Fibroblast of skin of scalp (primary cell): ENCODE measurements around the gene NR2F1-AS1.
A peak's percentile ranks its signal among the peaks of the same experiment; 100 is the strongest.
"Not testable (repeated sequence)": the region's sequence is repeated elsewhere in the genome, so short reads cannot be mapped to it uniquely, and the experiment has no call there.

Source experiments
- DNase-seq: peaks from one replicate; pipeline ENCODE4 v3.0.0-alpha.2; 2013

Gene NR2F1-AS1

DNA sequence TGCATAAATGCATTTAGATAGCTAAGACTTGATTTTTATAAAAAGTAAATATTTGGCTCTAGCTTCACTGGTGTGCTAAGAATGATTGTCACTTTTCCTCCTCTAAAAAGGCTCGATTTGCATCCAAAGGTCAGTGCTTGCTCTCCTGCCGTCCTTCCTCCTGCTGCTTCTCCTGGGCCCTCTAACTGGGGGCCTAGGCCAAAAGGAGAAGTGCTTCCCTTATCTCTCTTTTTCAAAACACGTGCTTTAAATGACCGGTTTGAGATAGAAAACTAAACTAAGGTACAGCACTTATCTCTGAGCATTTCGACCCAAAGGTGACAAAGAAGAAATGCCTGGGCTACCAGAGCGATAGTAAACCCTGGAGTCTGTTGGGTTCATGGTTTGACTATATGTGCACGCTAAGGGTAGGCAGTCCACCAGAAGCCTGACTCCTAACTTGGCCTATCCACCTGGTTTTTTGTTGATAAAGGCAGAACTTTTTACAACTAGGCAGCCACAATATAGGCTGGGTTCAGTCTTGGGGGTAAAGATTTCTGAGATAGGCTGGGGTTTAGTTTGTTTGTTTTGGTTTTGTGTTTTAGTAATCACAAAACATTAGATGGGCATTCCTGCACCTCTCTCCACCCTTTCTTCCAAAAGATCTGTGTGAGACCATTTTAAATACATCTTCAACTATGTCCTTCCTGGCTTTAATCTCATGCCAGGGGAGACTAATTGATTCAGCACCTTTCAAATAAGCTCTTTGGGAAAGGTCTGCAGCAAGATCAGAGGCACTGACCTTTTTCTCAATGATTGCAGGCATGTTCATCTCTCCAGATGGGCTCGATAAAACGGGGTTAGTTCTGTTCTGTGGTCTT, 3.8 kb downstream of the NR2F1-AS1 start:
- no peak for DNase-seq

- DNase-seq = no peak
These were observed 5.3 kb downstream of the NR2F1-AS1 start for GRCh38 chr5:93575461-93576414.

DNA sequence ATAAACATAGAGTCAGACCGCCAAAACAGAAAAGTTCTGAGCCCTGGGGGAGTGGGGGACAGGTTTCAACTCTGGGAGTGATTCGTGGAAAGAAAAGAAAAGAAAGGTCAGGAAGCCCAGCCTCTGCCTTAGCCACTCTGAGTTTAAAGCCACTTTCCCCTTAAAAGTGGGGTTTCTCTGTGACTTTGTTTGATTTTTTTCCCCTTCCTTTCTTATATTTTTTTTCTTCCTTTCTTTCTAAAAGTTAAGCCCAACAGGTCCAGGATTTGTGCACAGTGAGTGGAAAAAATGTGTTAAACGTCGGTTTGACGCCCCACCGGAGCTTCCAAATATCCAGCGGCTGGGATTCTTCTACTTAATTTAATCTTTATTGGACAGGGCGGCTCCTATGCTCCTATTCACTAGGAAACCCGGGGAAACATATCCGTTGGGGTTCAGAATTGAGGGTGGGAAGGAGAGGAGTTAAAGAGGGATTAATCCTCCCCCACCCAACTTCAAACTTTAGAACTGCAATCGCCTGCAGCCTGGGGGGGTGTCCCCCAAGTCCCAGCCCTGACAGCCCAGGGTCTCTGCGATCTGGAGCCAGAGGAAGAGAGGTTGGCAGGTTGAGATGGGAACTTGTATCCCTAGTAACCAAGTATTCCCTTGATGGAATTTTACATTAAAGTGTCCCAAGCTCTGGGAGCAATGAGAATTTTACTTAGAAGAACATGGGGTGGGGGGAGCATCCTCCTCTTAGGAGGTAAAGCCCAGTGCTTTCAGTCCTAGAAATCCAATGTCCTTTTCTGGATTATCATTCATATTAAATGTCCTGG, 6.3 kb downstream of the NR2F1-AS1 start:
- DNase-seq = no peak

- no peak for DNase-seq
These were observed 7.4 kb downstream of the NR2F1-AS1 start for GRCh38 chr5:93573354-93574351.

DNA sequence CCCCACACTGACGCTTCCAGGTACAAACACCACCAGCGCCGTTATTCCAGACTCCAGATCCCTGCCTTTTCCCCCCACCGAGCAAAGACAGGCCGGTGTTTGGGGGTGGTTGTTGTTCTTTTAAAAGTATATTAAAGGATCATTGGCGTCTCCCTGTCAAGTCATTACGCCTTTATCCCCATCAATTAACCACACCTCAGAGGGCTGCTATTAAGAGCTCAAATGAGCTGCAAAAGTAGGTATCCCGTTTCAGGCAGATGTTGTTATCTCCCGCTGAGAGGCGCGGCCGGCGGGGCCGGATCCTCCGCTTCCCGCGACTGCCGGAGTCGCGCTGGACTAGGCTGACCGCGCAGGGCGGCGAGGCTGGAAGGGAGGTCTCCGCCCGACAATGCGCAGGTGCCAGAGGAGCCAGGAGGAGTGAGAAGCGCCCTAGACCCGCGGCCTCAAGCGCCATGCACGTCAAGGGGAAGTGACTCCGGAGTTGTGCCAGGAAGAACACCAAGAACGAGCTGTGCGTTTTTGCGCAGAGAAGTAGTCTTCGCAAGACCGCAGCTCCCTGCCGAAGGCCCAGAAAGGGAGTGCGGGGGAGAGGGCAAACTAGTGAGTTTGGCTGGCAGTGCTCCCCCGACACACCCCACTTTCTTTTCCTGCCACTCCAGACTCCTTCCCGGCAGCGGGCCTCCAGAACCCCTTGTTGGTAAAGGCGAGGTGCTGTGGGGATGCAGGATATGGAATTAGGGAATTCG, 8.2 kb downstream of the NR2F1-AS1 start:
- peak; percentile 27 for DNase-seq

DNA sequence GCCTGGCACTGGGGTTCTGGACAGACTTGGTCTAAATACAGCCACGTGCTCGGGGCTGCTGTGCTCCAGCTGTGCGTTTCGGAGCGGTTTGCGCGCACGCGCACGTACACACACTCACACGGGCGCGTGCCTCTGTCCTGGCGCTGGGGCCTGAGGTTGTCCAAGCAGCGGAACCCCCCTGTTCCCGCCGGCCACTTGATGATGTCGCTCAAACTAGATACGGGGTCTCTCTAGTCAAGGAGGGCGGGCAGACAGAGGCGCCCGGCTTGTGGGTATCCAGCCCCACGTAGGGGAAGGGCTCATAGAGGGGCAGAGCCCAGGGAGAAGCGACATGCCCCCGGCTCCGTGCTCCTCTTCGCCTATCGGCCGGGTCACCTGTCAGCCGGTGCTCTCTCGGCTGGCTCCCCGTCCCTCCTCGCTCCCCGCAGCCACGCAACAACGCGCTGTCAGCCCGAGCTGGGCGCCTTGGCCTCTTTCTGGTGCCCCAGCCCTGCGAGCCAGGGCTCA, 8.9 kb downstream of the NR2F1-AS1 start:
- no peak for DNase-seq

DNA sequence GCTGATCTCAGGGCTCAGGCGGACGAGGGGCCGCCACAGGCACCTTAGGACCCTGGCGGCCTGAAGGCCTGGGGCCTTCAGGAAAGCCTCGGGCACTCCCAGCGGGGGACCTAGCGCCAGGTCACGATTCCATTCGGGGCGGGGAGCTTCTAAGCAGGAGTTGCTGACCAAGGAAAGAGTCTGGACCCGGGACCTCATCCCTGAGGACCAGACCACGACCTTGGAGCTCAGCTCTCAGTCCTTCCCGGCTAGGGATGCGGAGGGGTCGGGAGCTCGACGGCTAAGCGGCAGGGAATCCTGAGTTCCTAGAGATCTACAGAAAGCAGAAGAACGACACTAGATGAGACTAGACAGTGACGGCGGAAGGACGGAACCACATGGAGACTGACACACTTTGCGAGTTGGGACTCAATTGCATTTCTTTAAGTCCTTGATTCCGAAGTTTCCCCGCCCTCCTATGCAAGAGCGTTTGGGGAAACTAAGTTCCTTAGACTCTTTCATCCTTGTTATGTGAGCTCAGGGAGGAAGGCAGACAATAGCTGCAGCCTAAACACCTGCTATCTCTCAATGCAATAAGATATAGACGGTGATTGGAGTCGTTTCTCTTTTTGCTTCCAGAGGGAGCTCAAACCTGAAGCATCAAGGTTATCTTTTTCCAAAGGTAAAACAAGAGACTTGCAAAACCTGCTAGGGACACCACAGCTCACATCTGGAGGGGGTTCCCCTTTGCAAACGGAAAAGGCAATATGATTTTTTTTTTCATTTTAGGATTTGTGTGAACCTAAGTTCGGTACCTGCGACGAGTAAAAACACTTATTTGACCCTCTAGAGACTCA, 9.7 kb downstream of the NR2F1-AS1 start:
- no peak for DNase-seq

DNA sequence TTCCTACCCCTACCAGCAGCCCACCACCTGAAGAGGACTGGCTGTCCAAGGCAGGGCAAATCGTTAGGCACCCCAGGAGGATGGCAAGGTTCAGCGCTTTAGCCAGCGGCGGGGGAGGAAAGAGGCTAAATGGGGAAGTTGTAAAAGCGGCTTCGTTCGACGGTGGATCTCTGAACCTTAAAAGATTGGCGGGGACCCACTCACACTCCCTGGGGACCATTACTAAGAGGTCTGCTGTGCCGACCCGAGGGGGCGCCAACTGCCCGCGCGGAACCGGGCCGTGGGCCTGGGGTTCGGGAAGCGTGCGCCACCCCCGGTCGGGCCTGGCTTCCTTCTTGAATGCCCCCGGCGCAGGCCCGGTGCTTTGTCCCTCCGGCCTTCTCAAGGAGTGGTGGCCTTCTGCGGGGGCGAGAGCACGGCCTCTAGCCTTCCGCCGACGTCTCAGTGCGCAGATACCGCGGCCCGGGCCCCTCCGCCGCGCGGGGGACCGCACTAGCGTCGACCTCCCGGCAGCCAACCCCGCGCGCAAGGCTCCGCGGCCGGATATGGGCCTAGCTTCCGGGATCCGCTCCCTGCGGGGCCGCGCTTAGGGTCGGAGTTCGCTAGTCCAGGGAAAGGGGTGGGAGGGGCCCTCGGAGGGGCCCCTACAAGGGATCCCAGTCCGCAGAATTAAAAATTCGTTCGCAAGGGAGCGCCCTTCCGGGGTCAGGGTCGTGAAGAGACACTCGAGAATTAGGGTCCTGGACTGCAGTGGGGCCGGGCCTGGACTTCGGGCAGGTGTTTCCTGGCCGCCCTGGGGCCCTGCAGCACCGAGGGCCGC, 10.5 kb downstream of the NR2F1-AS1 start:
- DNase-seq = no peak

DNA sequence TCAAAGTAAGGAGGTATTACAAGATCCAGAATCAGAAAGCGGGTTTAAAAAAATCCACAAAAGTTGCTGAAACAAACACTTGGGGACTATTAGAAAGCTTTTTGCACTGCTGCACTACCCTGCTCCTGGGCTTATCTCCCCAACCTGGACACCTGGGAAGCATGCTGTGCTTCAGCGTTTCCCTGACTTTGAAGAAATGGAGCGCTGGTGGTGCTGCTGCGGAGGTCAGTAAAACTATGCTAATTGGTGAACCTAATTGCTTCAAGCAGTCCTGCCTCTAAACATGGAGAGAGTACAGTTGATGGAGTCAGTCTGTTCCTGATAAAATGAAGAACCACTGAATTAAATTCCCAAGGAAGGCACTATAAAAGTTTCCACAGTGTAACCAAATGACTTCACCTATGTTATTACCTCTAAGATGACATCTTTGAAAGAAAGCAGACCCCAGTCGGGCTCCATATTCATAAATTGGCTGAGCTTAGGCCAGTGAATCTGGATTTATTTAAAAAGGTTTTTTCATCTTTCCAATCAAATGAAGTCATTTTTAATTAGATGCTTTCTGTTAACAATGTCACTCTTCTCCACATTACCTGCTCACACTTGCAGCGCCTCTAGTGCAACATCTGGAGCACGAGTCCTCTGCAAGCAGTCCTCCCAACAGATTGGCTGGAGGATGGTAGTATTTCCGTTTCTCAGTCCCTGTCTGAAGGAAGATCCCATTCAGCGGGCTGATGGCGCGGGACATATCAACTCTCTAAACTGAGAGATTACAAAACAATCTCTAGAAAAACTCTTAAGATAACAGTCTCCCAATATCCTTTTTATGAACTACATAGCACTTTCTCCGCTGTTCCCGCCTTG, 11.5 kb downstream of the NR2F1-AS1 start:
- no peak for DNase-seq

DNA sequence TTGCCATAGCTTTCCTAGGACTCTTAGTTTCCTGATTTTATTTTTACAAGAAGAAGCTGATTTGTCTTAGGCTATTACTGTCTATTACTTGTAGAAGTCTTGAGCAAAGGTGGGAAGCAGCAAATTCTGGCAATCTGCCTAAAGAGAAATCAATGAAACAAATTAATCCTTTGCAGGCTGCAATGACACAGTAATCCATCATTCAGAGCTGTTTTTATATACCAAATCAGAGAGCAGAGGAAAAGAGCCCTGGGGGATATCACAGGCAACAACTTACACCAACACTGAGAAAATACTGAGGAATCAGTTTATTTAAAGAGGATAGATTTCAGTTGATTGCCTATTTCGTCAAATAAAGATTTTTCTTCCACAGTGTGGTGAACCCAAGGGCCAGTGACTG, 13.6 kb downstream of the NR2F1-AS1 start:
- DNase-seq = no peak

DNA sequence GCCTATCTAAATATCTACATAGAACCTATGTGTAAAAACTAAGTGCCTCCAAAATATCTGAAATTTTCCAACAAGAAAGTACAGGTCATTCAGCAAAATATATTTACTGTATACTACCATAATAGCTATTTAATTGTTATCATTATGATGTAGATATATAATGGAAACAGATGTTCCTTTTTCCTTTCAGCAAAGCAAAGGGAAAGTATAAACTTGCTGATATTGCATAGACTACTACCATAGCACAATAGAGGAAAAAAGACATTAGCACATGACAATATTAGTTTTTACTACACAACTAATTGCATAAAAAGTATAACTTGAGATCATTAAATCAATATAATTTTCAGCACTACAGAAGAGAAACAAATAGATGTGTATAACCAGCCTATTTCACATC, 14.9 kb downstream of the NR2F1-AS1 start:
- DNase-seq = no peak

- DNase-seq = peak; percentile 13
These were observed 23.9 kb downstream of the NR2F1-AS1 start for GRCh38 chr5:93557021-93557604.

GRCh38 chr5:93549594-93549993, 31.4 kb downstream of the NR2F1-AS1 start:
- not testable (repeated sequence) for DNase-seq

GRCh38 chr5:93545872-93546271, 35.1 kb downstream of the NR2F1-AS1 start:
- no peak for DNase-seq

- peak; percentile 88 for DNase-seq
These were observed 48.6 kb downstream of the NR2F1-AS1 start for GRCh38 chr5:93532370-93532769.

- DNase-seq = not testable (repeated sequence)
These were observed 59.2 kb downstream of the NR2F1-AS1 start for GRCh38 chr5:93521815-93522214.

- peak; percentile 49 for DNase-seq
These were observed 61.3 kb downstream of the NR2F1-AS1 start for GRCh38 chr5:93519740-93520139.
